Fibroblast of villous mesenchyme (primary cell): Measurements from ENCODE around the gene RETSAT. TPM values are rescaled to one million over a fixed set of nuclear protein-coding genes. Genes with fewer than 3 reads are reported as not detected.
A peak's percentile ranks its signal among the peaks of the same experiment; 100 is the strongest.
"Not testable (repeated sequence)": the region's sequence is repeated elsewhere in the genome, so short reads cannot be mapped to it uniquely, and the experiment has no call there.

ENCODE experiments used
- DNase-seq: peaks from one replicate; pipeline ENCODE4 v3.0.0-alpha.2; 2010; ENCODE audit warnings: low read depth
- H3K4me3 ChIP-seq: 2 replicates; pipeline ENCODE4 v1.5.1; 2011; ENCODE audit warnings: low read depth, mild to moderate bottlenecking, low read length
- CTCF ChIP-seq: IDR thresholded peaks from 2 replicates; pipeline ENCODE4 v1.5.1; 2012; ENCODE audit warnings: low read depth, mild to moderate bottlenecking, low read length; ENCODE audit not compliant: insufficient read depth
- total RNA-seq: library from RNA; depleted of rRNA; stranded (reverse); fragments of >200 nt; gene quantifications from 2 replicates; pipeline ENCODE4 v1.2.3, GENCODE V29; 2012

Gene RETSAT
- total RNA-seq, 1 donor, result 56.1 TPM

DNA sequence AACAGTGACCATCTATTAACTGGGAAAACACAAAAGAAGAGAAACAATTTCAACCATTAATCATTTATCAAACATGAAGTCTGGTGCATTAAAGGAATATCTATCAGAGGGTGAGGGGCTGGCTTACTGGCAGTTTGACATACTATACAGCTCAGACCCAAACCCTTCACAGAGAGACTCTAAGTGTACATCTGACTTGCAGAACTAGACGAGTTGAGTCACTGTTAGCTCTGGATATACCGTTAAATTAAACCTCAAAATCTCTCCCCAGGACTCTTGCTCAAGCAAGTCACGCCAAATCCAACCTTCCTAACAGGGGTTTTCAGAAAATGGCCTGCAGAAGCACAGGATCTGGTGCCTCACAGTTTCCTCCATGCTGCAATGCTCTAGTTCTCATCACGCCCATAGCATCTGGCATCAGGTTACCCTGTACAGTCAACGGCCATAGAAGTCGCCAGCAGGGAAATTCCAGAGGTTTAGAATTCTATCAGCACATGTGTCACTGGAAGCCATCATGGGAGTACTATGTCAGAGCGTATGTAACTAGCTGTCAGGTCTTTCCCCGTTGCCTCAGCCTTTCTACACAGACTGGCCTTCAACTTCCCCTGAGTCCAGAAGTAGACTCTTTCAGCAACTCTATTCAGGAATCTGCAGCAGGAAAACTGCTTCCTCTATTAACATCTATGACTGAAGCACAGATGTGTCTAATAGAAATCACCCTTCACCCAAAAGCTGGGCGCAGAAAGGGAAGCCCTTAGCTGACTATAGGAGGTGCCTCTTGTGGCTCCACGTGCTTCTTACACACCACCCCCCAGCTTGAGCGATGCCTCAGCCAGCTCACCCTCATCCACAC, 35.9 kb downstream of the RETSAT start:
- TF ChIP-seq CTCF, result no peak
- no peak overlapping the region for H3K4me3 ChIP-seq
- DNase-seq, result peak; percentile 57

DNA sequence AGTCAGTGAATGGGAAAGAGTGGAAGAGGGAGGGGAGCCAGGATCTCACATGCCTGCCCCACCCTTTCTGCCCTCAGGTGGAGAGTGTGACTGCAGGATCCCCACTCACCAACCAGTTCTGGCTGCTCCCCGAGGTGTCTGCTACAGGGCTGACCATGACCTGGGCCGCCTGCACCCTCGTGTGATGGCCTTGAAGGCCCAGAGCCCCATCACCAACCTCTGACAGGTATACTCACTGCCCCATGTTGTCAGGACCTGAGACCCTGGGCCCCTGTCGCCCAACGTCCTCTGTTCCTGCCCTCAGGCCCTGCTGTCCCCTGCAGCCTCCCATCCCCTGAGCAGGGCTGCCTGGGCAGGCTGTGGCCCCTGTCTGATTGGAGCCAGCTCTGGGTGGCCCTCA, 38.4 kb downstream of the RETSAT start:
- DNase-seq, H3K4me3 ChIP-seq: not testable (repeated sequence)

GRCh38 chr2:85314884-85315242, 39.5 kb downstream of the RETSAT start:
- no peak overlapping the region for H3K4me3 ChIP-seq
- TF ChIP-seq CTCF, result no peak
- no peak for DNase-seq

DNA sequence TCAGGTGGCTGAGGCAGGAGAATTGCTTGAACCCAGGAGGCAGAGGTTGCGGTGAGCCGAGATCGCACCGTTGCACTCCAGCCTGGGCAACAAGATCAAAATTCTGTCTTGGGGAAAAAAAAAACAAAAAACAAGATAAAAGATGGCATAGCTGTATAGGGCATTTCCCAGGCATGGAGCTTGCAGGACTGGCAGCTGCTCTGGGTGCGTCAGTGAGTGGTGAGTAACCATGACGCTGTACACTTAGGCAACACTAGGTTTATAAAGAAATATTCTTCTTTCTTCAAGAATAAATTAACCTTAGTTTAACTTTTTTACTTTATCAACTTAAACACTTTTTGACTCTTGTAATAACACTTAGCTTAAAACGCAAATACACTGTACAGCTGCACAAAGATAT, 41.9 kb downstream of the RETSAT start:
- no peak for TF ChIP-seq CTCF
- DNase-seq, result peak; percentile 49
- no peak overlapping the region for H3K4me3 ChIP-seq

- no peak for TF ChIP-seq CTCF
- no peak overlapping the region for H3K4me3 ChIP-seq
- DNase-seq, result no peak
These were observed 44.0 kb downstream of the RETSAT start for GRCh38 chr2:85310330-85310729.

GRCh38 chr2:85309699-85310321, 44.5 kb downstream of the RETSAT start:
- DNase-seq, result no peak
- H3K4me3 ChIP-seq, result no peak overlapping the region
- TF ChIP-seq CTCF, result no peak

- TF ChIP-seq CTCF, result no peak
- no peak overlapping the region for H3K4me3 ChIP-seq
- DNase-seq, result peak; percentile 47
These were observed 45.3 kb downstream of the RETSAT start for GRCh38 chr2:85308896-85309555.
